GM10847 (cell line): ENCODE results near the gene PHKG1.

Experiments
- POLR2A ChIP-seq: IDR thresholded peaks from 2 replicates; pipeline ENCODE4 v1.6.1; 2011; ENCODE audit not compliant: insufficient read length; ENCODE audit errors: extremely low read depth

PHKG1 gene

DNA sequence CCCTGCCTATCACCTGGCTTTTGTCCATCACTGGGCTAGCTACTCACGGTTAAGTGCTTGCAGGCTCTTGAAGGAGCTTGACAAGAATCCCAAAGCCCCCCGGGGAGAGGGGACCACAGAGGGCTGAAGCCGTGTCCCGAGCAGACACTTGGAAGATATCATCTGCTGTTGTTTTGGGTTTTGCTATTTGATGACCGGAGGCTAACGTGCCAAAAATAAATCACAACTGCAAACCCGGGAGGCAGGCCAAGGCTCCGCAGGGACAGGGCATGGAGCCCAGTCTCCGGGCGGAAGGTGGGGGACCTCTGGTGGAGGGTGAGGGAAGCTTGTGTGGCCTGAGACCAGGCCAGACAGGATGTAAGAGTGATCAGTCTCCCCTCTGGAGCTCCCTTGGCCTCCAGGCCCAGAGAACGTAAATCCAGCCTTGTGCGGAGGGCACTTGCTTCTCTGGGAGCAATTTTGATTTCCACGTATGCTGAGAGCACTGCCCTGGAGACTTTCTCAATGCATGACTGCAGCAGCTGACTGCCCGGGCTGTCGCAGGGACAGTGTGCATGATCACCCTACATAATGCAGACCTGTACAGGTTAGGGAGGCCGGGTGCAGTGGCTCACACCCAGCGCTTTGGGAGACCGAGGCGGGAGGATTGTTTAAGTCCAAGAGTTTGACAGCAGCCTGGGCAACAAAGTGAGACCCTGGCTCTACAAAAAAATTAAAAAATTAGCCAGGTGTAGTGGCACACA is at the start of gene PHKG1:
Gene PHKG1 (minus strand): TSS at position 164 of the 743 bp plus-strand sequence. CDS start 4,011 bp downstream, outside the sequence.
- TF ChIP-seq POLR2A, result no peak

- TF ChIP-seq POLR2A, result no peak
Observed at GRCh38 chr7:56127241-56127975, 34.7 kb upstream of the PHKG1 start.

- TF ChIP-seq POLR2A, result no peak
Observed at GRCh38 chr7:56125831-56126230, 33.1 kb upstream of the PHKG1 start.

- TF ChIP-seq POLR2A, result no peak
Observed at GRCh38 chr7:56124981-56125380, 32.2 kb upstream of the PHKG1 start.

DNA sequence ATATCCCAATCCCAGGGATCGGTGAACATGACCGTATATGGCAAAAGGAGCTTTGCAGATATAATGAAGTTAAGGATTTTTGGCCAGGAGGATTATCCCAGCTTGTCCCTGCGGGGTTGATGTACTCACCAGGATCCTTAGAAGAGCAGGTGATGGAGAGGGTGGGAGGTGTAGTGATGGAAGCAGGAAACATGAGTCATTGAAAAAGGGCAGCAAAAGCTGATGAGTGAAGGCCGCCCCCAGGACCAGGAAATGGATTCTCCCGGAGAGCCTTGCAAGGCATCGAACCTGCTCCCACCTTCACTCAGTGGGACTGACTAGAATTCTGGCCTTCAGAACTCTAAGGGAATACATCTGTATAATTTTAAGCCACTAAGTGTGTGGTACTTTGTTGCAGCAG is 28.7 kb upstream of the PHKG1 start:
- TF ChIP-seq POLR2A, result no peak

DNA sequence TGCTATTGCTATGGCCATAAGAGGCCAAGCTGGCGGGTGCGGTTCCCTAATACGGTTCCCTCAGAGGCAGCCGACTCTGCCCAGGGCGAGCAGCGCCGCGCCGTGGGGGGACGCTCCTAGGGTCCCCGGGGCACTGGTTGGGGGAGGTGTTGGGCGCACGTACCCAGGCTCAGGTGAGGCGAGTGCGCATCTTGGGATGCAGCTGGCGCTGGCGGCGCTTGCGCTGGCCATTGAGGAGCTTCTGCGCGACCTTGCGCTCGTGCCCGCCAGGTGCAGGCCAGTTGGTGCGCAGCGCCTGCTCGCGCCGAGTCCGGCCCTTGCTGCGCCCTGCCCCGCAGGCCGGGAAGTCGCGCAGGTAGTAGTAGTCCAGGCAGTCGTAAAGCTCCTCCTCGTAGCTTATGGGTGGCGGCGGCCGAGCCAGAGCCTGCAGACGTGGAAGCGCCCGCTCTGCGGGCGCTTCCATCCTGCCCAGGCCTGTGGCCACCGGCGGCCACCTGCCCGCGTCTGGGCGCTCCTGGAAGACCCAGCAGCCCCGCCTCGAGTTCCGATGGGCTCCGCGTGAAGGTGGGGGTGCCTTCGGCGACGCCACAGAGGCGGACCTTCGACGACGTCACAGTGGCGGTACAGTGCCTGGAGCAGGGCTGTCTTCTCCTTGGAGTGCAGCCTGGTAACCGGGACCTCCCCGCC is 23.2 kb upstream of the PHKG1 start, which contains the start of gene NUPR2:
Gene NUPR2 (minus strand): TSS at position 566 of the 687 bp plus-strand sequence. CDS start 103 bp downstream, at position 463.
- no peak for TF ChIP-seq POLR2A

GRCh38 chr7:56110611-56111010 is 17.9 kb upstream of the PHKG1 start:
- no peak for TF ChIP-seq POLR2A

DNA sequence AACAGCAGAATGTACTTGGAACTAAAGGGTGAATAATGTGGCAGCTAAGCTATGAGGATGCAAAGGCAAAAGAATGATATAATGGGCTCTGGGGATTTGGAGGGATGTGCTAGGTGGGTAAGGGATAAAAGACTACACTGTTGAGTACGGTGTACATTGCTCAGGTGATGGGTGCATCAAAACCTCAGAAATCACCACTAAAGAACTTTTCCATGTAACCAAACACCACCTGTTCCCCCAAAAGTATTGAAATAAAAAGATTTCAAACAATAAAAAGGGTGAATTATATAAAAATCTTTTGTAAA is 15.2 kb upstream of the PHKG1 start:
- no peak for TF ChIP-seq POLR2A

- TF ChIP-seq POLR2A, result peak; percentile 79
Observed at GRCh38 chr7:56106108-56107073, 13.6 kb upstream of the PHKG1 start, which contains the start of gene CHCHD2. TSS of gene CHCHD2 (minus strand) at chr7:56106476. CDS start at chr7:56106413, 63 bp downstream.

GRCh38 chr7:56105508-56105907 is 12.8 kb upstream of the PHKG1 start:
- no peak for TF ChIP-seq POLR2A

- no peak for TF ChIP-seq POLR2A
Observed at GRCh38 chr7:56099653-56100052, 6.9 kb upstream of the PHKG1 start.

- TF ChIP-seq POLR2A, result no peak
Observed at GRCh38 chr7:56097700-56098099, 4.9 kb upstream of the PHKG1 start.

DNA sequence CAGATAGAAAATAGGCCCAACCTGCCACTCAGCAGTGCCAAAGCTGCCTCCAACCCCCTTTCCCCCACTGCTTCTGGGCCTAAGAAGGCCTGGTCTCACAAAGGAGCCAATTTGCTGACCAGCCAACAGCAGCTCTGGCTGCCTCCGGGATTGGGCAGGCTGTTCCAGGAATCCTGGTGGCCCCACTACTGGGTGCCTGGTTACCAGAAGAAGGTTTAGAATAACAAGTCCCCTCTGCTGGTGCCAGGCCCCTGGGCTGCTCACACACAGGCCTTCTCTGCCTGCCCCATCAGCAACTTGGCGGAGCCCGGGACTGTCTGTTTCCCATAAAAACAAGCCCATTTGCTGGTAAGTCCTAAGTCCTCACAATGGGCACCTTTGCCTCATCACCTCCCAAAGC is 1.2 kb downstream of the PHKG1 start:
- no peak for TF ChIP-seq POLR2A

DNA sequence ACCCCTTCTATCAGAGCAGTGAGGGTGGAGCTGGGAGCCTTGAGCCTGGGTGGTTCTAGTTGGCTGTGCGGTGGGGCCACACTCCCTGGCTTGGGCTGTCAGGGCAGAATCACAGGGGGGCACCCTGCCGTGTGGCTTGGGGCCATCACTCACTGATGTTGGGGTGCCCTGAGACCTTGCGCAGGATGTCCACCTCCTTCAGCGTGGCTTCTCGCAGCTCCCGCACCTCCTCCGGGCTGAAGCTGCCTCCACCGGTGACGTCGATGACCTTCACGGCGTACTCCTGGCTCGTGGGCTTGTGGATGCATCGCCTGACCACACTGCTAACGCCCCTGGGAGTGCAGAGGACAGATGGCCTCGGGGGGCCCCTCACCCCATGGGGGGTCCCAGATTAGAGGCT is 5.3 kb downstream of the PHKG1 start:
- no peak for TF ChIP-seq POLR2A

DNA sequence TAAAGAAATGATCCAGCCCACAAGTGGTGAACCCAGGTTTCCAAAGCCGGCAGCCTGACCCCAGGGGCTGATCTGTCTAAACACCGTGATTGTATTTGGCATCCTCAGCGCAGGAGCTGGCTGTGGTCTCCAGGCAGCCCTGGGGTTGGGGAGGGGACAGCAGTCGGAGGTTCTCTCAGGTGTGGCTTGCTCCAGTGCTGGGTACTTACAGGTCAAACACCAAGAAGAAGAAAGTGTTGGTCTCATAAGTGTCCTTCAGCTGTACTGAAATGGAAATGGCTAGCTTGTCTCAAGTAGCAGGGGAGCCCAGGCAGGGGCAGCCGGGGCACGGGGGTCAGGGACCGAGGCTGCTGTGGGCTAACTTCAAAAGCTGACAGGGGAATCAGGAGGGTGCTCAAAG is 6.0 kb downstream of the PHKG1 start:
- no peak for TF ChIP-seq POLR2A
